OCI-LY1 (cell line): Measurements from ENCODE around the gene FTSJ3.

Experiments used
- EZH2 ChIP-seq: fragments of 200-600 bp; sonication (generic), shearing (Covaris generic); IDR thresholded peaks from 2 replicates; pipeline ENCODE4 v1.8.0; 2017; ENCODE audit warnings: borderline replicate concordance, mixed run types, mild to moderate bottlenecking, antibody characterized with exemption, low read length, moderate library complexity, mixed read lengths
- TF ChIP-seq, protein P1 (sequence below): fragments of 200-600 bp; sonication (generic), shearing (Covaris generic); IDR thresholded peaks from 2 replicates; pipeline ENCODE4 v1.5.1; 2017; ENCODE audit warnings: mild to moderate bottlenecking, antibody characterized with exemption, low read length, moderate library complexity, mixed read lengths

DNA sequence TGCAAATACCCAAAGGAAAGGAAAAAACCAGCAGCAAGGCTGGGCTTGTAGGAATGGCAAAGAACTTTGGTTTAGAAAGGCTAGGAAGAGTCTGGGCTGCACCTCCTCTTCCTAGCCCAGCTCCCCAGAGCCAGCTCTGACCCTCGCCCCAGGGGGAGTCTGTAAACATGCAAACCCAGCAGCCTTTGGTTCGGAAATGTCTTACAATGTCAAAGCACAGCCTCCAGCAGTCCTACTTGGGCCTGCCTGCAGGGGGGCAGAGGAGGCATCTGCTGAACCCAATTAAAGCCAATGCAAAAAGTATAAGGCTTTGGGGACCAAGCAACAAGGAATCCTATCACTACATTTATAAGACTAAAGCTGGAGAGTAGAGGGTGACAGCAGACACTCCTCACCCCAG lies 5.0 kb upstream of the FTSJ3 start:
- TF ChIP-seq, protein P1, sequence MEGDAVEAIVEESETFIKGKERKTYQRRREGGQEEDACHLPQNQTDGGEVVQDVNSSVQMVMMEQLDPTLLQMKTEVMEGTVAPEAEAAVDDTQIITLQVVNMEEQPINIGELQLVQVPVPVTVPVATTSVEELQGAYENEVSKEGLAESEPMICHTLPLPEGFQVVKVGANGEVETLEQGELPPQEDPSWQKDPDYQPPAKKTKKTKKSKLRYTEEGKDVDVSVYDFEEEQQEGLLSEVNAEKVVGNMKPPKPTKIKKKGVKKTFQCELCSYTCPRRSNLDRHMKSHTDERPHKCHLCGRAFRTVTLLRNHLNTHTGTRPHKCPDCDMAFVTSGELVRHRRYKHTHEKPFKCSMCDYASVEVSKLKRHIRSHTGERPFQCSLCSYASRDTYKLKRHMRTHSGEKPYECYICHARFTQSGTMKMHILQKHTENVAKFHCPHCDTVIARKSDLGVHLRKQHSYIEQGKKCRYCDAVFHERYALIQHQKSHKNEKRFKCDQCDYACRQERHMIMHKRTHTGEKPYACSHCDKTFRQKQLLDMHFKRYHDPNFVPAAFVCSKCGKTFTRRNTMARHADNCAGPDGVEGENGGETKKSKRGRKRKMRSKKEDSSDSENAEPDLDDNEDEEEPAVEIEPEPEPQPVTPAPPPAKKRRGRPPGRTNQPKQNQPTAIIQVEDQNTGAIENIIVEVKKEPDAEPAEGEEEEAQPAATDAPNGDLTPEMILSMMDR = no peak
- no peak for TF ChIP-seq EZH2
